C4-2B (cell line): ENCODE data around the gene PIK3CD.
"Not testable (repeated sequence)": the region's sequence is repeated elsewhere in the genome, so short reads cannot be mapped to it uniquely, and the experiment has no call there.

Source experiments
- H3K27ac ChIP-seq: fragments of 450-650 bp; 2 replicates; pipeline ENCODE4 v1.5.1; 2017
- ZFX ChIP-seq: fragments of 450-650 bp; IDR thresholded peaks from 2 replicates; pipeline ENCODE4 v1.6.1; 2017
- TF ChIP-seq, protein P1 (sequence below): fragments of 450-650 bp; conservative IDR thresholded peaks from 2 replicates; pipeline ENCODE4 v1.5.1; 2017; ENCODE audit warnings: mild to moderate bottlenecking

PIK3CD gene

DNA sequence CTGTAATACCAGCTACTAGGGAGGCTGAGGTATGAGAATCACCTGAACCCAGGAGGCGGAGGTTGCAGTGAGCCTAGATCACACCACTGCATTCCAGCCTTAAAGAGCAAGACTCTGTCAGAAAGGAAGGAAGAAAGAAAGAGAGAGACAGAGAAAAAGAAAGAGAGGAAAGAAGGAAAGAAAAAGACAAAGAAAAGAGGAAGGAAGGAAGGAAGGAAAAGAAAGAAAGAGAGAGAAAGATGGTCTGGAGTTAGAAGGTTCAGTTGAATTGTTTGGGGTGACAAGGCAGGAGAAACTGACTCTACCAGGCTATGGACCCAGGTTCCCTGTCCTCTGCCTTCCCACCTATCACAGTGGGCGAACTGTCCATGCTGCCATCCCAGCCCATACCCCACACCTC, 27.4 kb upstream of the PIK3CD start:
- H3K27ac ChIP-seq: no peak overlapping the region
- TF ChIP-seq, protein P1, sequence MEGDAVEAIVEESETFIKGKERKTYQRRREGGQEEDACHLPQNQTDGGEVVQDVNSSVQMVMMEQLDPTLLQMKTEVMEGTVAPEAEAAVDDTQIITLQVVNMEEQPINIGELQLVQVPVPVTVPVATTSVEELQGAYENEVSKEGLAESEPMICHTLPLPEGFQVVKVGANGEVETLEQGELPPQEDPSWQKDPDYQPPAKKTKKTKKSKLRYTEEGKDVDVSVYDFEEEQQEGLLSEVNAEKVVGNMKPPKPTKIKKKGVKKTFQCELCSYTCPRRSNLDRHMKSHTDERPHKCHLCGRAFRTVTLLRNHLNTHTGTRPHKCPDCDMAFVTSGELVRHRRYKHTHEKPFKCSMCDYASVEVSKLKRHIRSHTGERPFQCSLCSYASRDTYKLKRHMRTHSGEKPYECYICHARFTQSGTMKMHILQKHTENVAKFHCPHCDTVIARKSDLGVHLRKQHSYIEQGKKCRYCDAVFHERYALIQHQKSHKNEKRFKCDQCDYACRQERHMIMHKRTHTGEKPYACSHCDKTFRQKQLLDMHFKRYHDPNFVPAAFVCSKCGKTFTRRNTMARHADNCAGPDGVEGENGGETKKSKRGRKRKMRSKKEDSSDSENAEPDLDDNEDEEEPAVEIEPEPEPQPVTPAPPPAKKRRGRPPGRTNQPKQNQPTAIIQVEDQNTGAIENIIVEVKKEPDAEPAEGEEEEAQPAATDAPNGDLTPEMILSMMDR: no peak
- TF ChIP-seq ZFX: no peak

DNA sequence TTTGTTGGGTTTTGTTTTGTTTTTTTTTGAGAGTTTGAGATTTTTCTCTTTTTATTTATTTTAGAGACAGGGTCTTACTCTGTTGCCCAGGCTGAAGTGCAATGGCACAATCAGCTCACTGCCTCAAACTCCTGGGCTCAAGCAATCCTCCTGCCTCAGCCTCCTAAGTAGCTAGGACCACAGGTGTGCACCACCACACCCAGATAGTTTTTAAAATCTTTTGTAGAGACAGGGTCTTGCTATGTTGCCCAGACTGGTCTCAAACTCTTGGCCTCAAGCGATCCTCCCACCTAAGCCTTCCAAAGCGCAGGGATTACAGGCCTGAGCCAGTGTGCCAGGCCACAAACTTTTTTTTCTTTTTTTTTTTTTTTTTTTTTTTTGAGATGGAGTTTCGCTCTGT, 26.5 kb upstream of the PIK3CD start:
- not testable (repeated sequence) for H3K27ac ChIP-seq

DNA sequence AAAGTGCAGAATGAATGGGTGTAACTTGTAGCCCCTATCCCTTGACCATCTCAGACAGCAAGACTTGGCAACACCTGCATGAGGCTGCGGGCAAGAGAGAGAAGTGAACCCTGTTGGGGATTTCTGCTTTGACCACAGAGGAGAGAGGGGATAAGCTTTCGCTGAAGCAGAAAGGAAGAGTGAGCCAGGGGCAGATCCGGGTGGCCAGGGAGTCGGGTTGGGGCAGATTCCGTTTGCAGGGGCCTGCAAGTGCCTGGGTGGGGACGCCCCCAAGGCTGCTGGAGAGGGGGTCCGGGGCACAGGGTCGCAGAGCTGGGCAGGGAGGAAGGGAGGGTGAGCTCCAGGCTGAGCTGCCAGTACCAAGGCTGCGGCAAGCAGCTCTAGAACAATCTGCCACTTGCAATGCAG, 25.3 kb upstream of the PIK3CD start:
- TF ChIP-seq, protein P1: no peak
- no peak for TF ChIP-seq ZFX
- H3K27ac ChIP-seq: no peak overlapping the region

- no peak overlapping the region for H3K27ac ChIP-seq
- TF ChIP-seq, protein P1: no peak
- TF ChIP-seq ZFX: no peak
Measured at GRCh38 chr1:9628541-9629444, 22.7 kb upstream of the PIK3CD start.

- H3K27ac ChIP-seq: no peak overlapping the region
Measured at GRCh38 chr1:9629445-9630201, 21.9 kb upstream of the PIK3CD start.

GRCh38 chr1:9630331-9631111, 21.0 kb upstream of the PIK3CD start:
- H3K27ac ChIP-seq: no peak overlapping the region
- TF ChIP-seq, protein P1: no peak
- TF ChIP-seq ZFX: no peak

More at GRCh38 chr1:9629445-9630201, 21.9 kb upstream of the PIK3CD start:
- TF ChIP-seq, protein P1: no peak
- no peak for TF ChIP-seq ZFX

DNA sequence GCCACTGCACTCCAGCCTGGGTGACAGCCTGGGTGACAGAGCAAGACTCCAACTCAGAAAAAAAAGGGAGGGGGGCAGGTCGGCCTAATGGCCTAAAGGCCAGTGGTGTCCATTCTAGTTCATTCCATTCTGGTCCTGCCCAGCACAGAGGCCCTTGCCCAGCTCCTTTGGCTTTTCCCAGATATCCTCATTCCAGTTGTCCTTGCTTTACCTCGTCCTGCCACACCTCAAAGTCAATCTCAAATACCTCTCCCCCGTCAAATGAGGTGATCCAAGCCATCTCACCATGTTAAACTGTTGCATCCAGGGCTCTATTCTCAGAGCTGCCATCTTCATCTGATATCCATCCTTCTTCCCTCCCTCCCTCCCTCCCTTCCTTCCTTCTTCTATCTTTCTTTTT, 19.9 kb upstream of the PIK3CD start:
- TF ChIP-seq, protein P1: no peak
- TF ChIP-seq ZFX: no peak
- no peak overlapping the region for H3K27ac ChIP-seq
